Measurements from ENCODE around the gene RAPSN.

The RAPSN gene

DNA sequence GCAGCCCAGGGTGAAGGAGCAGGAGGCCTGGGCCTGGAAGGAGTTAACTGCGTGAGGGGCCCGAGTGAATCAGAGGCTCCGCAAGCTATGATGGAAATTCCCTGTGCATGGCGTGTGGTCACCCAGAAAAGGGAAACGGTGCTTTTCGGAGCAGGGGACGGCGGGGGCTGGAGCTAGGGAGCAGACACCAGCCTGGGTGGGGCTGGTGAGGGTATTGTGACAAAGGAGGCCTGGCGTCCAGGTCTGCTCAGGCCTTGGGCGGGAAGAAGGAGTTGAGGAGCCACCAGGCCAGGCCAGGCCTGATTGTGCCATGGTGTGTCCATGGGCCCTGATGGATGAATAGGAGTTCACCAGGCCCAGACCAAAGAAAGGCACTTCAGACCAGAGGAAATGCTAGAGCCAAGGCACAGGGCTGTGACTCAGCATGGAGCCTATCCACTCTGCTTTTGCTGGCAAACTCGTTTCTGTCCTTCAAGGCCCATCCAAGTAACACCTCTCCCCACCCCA is 57.8 kb downstream of the RAPSN start:
- peak overlapping the region; percentile 43 for H2BK15ac ChIP-seq (ENCODE audit: low read length)
- no peak overlapping the region for H3K27ac ChIP-seq (replicated peaks; ENCODE audit: low read length)
- no peak overlapping the region for H4K91ac ChIP-seq (ENCODE audit: low read depth, low read length, poor library complexity)
- peaks cover 0 to 6% of the 10 kb centered on the region in 2 donors for H3K4me1 ChIP-seq (ENCODE audit: control insufficient read depth in 2 of 2, insufficient read depth in 1 of 2, low read depth in 1 of 2, low read length in 2 of 2)
- H3K18ac ChIP-seq (ENCODE audit: low read length), result peak overlapping the region; percentile 45
- H3K4ac ChIP-seq (ENCODE audit: low read length), result no peak overlapping the region
- H2BK120ac ChIP-seq (ENCODE audit: low read depth, low read length), result peak overlapping the region; percentile 68
- no peaks in the 10 kb centered on the region for H3K36me3 ChIP-seq (replicated peaks in 1 of 2; ENCODE audit: control insufficient read depth in 2 of 2, insufficient read depth in 2 of 2, low read length in 2 of 2)
- H3K9me3 ChIP-seq (replicated peaks in 1 of 2; ENCODE audit: control insufficient read depth in 2 of 2, insufficient read depth in 1 of 2, low read depth in 1 of 2, low read length in 2 of 2), result no peaks in the 10 kb centered on the region
- H4K8ac ChIP-seq (ENCODE audit: low read depth, low read length), result no peak overlapping the region
- H2BK5ac ChIP-seq (ENCODE audit: low read length), result no peak overlapping the region
- H2AFZ ChIP-seq (ENCODE audit: low read length), result peak overlapping the region; percentile 41
- no peak overlapping the region for H3K4me2 ChIP-seq (ENCODE audit: insufficient read depth, low read length, poor library complexity, severe bottlenecking)
- no peak overlapping the region for H3K14ac ChIP-seq (ENCODE audit: low read length)
- H2BK12ac ChIP-seq (ENCODE audit: low read length), result peak overlapping the region; percentile 52
- DNase-seq (ENCODE audit: low spot score), result no peak
- H3K23ac ChIP-seq (ENCODE audit: low read depth, low read length, poor library complexity), result peak overlapping the region; percentile 71
- H3K4me3 ChIP-seq (ENCODE audit: low read length in 2 of 2), result no peak overlapping the region
- peaks cover 1% of the 10 kb centered on the region for H3K79me1 ChIP-seq (ENCODE audit: low read depth, low read length)
- peaks cover 0 to 5% (median 0%) of the 10 kb centered on the region in 3 experiments for H3K27me3 ChIP-seq (ENCODE audit: control insufficient read depth in 3 of 3, insufficient read depth in 3 of 3, low read depth in 1 of 3, low read length in 3 of 3)
- no peak overlapping the region for H3K9ac ChIP-seq (ENCODE audit: low read depth, low read length, poor library complexity)
- WGBS, 2 donors (ENCODE audit: extremely low coverage in 2 of 2, insufficient read length in 2 of 2, insufficient replicate concordance in 1 of 2), result no CpG with 5 or more reads among the region's 11 CpGs
- H2AK5ac ChIP-seq (ENCODE audit: low read depth, low read length), result peak overlapping the region; percentile 8

DNA sequence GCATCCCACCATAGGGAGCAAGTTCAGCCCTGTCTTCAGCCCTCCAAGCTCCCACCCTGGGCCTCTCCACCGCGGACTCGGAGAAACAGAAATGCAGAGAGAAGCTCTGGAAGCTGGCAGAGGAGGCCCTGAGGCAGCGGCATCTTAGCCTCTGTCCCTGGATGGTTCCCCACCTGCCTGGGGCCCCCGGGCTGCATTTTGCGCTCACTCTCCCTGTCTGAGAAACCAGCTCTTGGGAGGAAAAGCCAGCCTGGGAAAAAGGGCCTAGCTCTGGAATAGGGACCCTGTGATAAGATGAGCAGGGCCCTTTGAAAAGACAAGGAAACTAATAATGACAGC is 58.5 kb downstream of the RAPSN start:
- no peak overlapping the region for H3K14ac ChIP-seq (ENCODE audit: low read length)
- peaks cover 0 to 6% of the 10 kb centered on the region in 2 donors for H3K4me1 ChIP-seq (ENCODE audit: control insufficient read depth in 2 of 2, insufficient read depth in 1 of 2, low read depth in 1 of 2, low read length in 2 of 2)
- no peak overlapping the region for H2BK5ac ChIP-seq (ENCODE audit: low read length)
- no peak for DNase-seq (ENCODE audit: low spot score)
- H3K4me3 ChIP-seq (ENCODE audit: low read length in 2 of 2), result no peak overlapping the region
- no peaks in the 10 kb centered on the region for H3K9me3 ChIP-seq (replicated peaks in 1 of 2; ENCODE audit: control insufficient read depth in 2 of 2, insufficient read depth in 1 of 2, low read depth in 1 of 2, low read length in 2 of 2)
- no peak overlapping the region for H3K4ac ChIP-seq (ENCODE audit: low read length)
- no peak overlapping the region for H2BK15ac ChIP-seq (ENCODE audit: low read length)
- H4K91ac ChIP-seq (ENCODE audit: low read depth, low read length, poor library complexity), result no peak overlapping the region
- H3K4me2 ChIP-seq (ENCODE audit: insufficient read depth, low read length, poor library complexity, severe bottlenecking), result no peak overlapping the region
- H2AK5ac ChIP-seq (ENCODE audit: low read depth, low read length), result no peak overlapping the region
- H3K18ac ChIP-seq (ENCODE audit: low read length), result no peak overlapping the region
- H3K23ac ChIP-seq (ENCODE audit: low read depth, low read length, poor library complexity), result no peak overlapping the region
- peaks cover 1% of the 10 kb centered on the region for H3K79me1 ChIP-seq (ENCODE audit: low read depth, low read length)
- H3K9ac ChIP-seq (ENCODE audit: low read depth, low read length, poor library complexity), result no peak overlapping the region
- H2BK12ac ChIP-seq (ENCODE audit: low read length), result no peak overlapping the region
- H2BK120ac ChIP-seq (ENCODE audit: low read depth, low read length), result no peak overlapping the region
- peak overlapping the region; percentile 41 for H2AFZ ChIP-seq (ENCODE audit: low read length)
- peaks cover 0 to 5% (median 0%) of the 10 kb centered on the region in 3 experiments for H3K27me3 ChIP-seq (ENCODE audit: control insufficient read depth in 3 of 3, insufficient read depth in 3 of 3, low read depth in 1 of 3, low read length in 3 of 3)
- no CpG with 5 or more reads among the region's 6 CpGs for WGBS, 2 donors (ENCODE audit: extremely low coverage in 2 of 2, insufficient read length in 2 of 2, insufficient replicate concordance in 1 of 2)
- no peaks in the 10 kb centered on the region for H3K36me3 ChIP-seq (replicated peaks in 1 of 2; ENCODE audit: control insufficient read depth in 2 of 2, insufficient read depth in 2 of 2, low read length in 2 of 2)
- no peak overlapping the region for H4K8ac ChIP-seq (ENCODE audit: low read depth, low read length)
- no peak overlapping the region for H3K27ac ChIP-seq (replicated peaks; ENCODE audit: low read length)

GRCh38 chr11:47389577-47390421 is 59.1 kb downstream of the RAPSN start:
- Histone ChIP-seq H3K27me3 (ENCODE audit: control insufficient read depth in 3 of 3, insufficient read depth in 3 of 3, low read depth in 1 of 3, low read length in 3 of 3) (peaks cover 0 to 5% (median 0%) of the 10 kb centered on the region in 3 experiments), H3K4me3 (ENCODE audit: low read length in 2 of 2) (no peak overlapping the region), H3K4me1 (ENCODE audit: control insufficient read depth in 2 of 2, insufficient read depth in 1 of 2, low read depth in 1 of 2, low read length in 2 of 2) (peaks cover 0 to 6% of the 10 kb centered on the region in 2 donors), H3K23ac (ENCODE audit: low read depth, low read length, poor library complexity) (no peak overlapping the region), H3K4me2 (ENCODE audit: insufficient read depth, low read length, poor library complexity, severe bottlenecking) (no peak overlapping the region), H2AK5ac (ENCODE audit: low read depth, low read length) (peak overlapping the region; percentile 71), H3K9me3 (replicated peaks in 1 of 2; ENCODE audit: control insufficient read depth in 2 of 2, insufficient read depth in 1 of 2, low read depth in 1 of 2, low read length in 2 of 2) (no peaks in the 10 kb centered on the region), H3K27ac (replicated peaks; ENCODE audit: low read length) (no peak overlapping the region), H3K79me1 (ENCODE audit: low read depth, low read length) (peaks cover 1% of the 10 kb centered on the region), H3K18ac (ENCODE audit: low read length) (peak overlapping the region; percentile 23), H4K91ac (ENCODE audit: low read depth, low read length, poor library complexity) (no peak overlapping the region), H2AFZ (ENCODE audit: low read length) (no peak overlapping the region), H2BK5ac (ENCODE audit: low read length) (peak overlapping the region; percentile 26), H2BK120ac (ENCODE audit: low read depth, low read length) (no peak overlapping the region), H3K9ac (ENCODE audit: low read depth, low read length, poor library complexity) (no peak overlapping the region), H2BK15ac (ENCODE audit: low read length) (no peak overlapping the region), H4K8ac (ENCODE audit: low read depth, low read length) (no peak overlapping the region), H3K4ac (ENCODE audit: low read length) (no peak overlapping the region), H3K36me3 (replicated peaks in 1 of 2; ENCODE audit: control insufficient read depth in 2 of 2, insufficient read depth in 2 of 2, low read length in 2 of 2) (no peaks in the 10 kb centered on the region), H2BK12ac (ENCODE audit: low read length) (no peak overlapping the region), H3K14ac (ENCODE audit: low read length) (no peak overlapping the region)
- no CpG with 5 or more reads among the region's 17 CpGs for WGBS, 2 donors (ENCODE audit: extremely low coverage in 2 of 2, insufficient read length in 2 of 2, insufficient replicate concordance in 1 of 2)
- DNase-seq (ENCODE audit: low spot score), result no peak
